ENCODE results near the gene RPS8. TPM values are rescaled to one million over a fixed set of nuclear protein-coding genes. Genes with fewer than 3 reads are reported as not detected.
"Not testable (repeated sequence)": the region's sequence is repeated elsewhere in the genome, so short reads cannot be mapped to it uniquely, and the experiment has no call there.

The RPS8 gene
- total and polyA plus RNA-seq, 4 experiments from 2014 or later = 778 to 2,811 (median 2,025) TPM

GRCh38 chr1:44760876-44761275, 14.5 kb upstream of the RPS8 start:
- Histone ChIP-seq H3K4me3 (ENCODE audit: low read length in 2 of 2) (no peak overlapping the region), H3K36me3 (ENCODE audit: insufficient read depth, low read length) (no peaks in the 10 kb centered on the region), H3K27ac (ENCODE audit: low read depth, low read length) (no peak overlapping the region), H3K4me1 (ENCODE audit: insufficient read depth, low read length) (no peaks in the 10 kb centered on the region), H3K9me3 (ENCODE audit: control insufficient read depth in 1 of 2, low read length in 2 of 2) (no peaks in the 10 kb centered on the region), H3K27me3 (ENCODE audit: insufficient read depth, low read length) (no peaks in the 10 kb centered on the region)
- DNase-seq = no peak
- no peaks in the 10 kb centered on the region for H3K27me3 Mint-ChIP-seq
- peaks cover 0 to 4% (median 2%) of the 10 kb centered on the region in 4 donors for H3K4me1 Mint-ChIP-seq
- intact Hi-C loops (cut with micrococcal nuclease) = no loop called here
- H3K9me3 Mint-ChIP-seq = no peaks in the 10 kb centered on the region
- H3K36me3 Mint-ChIP-seq = no peaks in the 10 kb centered on the region
- POLR2A ChIA-PET (ENCODE audit: partially characterized antibody) = interaction anchor here (0.8 to 1.4 kb wide), 3 partner anchors 11 to 30 kb away, joined by 3 to 7 read pairs (median 3); partner anchors contain the start of gene RPS8
- H3K27ac Mint-ChIP-seq = no peak overlapping the region
- no peak overlapping the region for H3K4me3 Mint-ChIP-seq
- CTCF ChIA-PET (ENCODE audit: partially characterized antibody) = no interaction called here

DNA sequence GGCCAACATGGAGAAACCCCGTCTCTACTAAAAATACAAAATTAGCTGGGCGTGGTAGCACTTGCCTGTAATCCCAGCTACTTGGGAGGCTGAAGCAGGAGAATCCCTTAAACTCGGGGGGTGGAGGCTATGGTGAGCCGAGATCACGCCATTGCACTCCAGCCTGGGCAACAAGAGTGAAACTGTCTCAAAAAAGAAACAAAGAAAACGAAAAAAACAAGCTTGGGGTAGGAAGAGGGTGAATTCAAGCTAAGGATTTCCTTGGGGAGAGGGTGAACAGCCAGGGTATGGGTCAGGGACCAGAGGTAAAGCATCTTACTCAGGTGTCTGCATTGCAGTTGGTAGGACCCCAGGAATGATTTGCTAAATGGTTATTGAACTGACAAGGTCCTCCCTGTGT, 8.9 kb upstream of the RPS8 start:
- H3K4me3 Mint-ChIP-seq; H3K4me1 ChIP-seq (ENCODE audit: insufficient read depth, low read length); intact Hi-C loops (cut with micrococcal nuclease); H3K27ac ChIP-seq (ENCODE audit: low read depth, low read length); H3K27me3 Mint-ChIP-seq; DNase-seq; H3K4me1 Mint-ChIP-seq; H3K36me3 Mint-ChIP-seq; H3K9me3 ChIP-seq (ENCODE audit: control insufficient read depth in 1 of 2, low read length in 2 of 2); H3K4me3 ChIP-seq (ENCODE audit: low read length in 2 of 2); H3K36me3 ChIP-seq (ENCODE audit: insufficient read depth, low read length); H3K27me3 ChIP-seq (ENCODE audit: insufficient read depth, low read length); H3K9me3 Mint-ChIP-seq: not testable (repeated sequence)
- ChIA-PET CTCF (ENCODE audit: partially characterized antibody) (interaction anchor here (1.1 kb wide), 1 partner anchor 67 kb away, joined by 3 read pairs; no protein-coding TSS in a partner anchor), POLR2A (ENCODE audit: partially characterized antibody) (interaction anchor here (1.0 to 2.8 kb wide), 4 partner anchors 9 to 54 kb away, joined by 3 to 16 read pairs (median 5); partner anchors contain the start of genes RNU5D-1 and RPS8)
- peak overlapping the region in 1 of 7 donors; percentile 52 for H3K27ac Mint-ChIP-seq

DNA sequence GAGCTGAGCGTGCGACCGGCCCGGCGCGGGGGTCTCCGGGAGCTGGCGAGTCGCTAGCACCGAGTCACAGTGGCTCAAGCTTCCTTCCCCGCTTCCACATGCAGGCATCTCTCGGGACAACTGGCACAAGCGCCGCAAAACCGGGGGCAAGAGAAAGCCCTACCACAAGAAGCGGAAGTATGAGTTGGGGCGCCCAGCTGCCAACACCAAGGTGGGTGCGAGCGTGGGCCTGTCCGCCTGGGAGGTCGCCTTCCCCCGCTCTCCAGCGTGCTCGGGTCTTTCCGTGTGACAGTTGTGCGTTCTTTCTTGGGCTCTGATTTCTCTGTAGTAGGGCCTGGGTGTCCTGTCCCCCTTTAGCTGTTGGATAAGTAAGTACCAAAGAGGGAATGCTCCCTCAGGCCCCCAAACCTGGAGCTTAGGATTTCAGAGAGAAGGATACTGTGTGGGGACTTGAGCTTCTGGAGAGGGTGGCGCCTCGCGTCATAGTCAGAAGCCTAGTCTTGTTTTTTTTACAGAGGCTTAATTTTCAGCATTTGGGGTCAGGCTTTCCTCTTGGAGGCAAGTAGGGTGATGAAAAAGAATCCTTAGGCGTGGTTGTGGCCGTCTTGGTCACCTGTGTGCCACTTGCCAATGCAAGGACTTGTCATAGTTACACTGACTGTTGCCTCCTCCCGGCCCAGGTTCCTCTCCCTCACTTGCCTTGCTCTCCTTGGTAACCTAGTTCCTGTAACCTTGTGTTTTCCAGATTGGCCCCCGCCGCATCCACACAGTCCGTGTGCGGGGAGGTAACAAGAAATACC, 790 bp downstream of the RPS8 start:
- H3K9me3 Mint-ChIP-seq = no peaks in the 10 kb centered on the region
- CTCF ChIA-PET (ENCODE audit: partially characterized antibody) = interaction anchor here (0.5 to 6.1 kb wide), 13 partner anchors 9 to 783 kb away, joined by 3 to 53 read pairs (median 4); partner anchors contain the start of genes BEST4, EIF2B3 and RNU5D-1
- peak overlapping the region; percentile 82 to 98 (median 95) for H3K27ac Mint-ChIP-seq
- H3K4me1 Mint-ChIP-seq = peaks cover 23 to 56% (median 30%) of the 10 kb centered on the region in 4 donors
- H3K4me3 Mint-ChIP-seq = peak overlapping the region; percentile 89 to 98 (median 94)
- no peaks in the 10 kb centered on the region for H3K9me3 ChIP-seq (ENCODE audit: control insufficient read depth in 1 of 2, low read length in 2 of 2)
- peak in 3 of 5 donors; percentile 28 to 72 (median 38) for DNase-seq
- H3K36me3 ChIP-seq (ENCODE audit: insufficient read depth, low read length) = peaks cover 25% of the 10 kb centered on the region
- intact Hi-C loops (cut with micrococcal nuclease) = loop anchor here (1.0 kb wide), 4 partner anchors 8 to 210 kb away; partner anchors contain the start of genes EIF2B3, KIF2C and RNU5D-1
- peaks cover 25 to 53% of the 10 kb centered on the region in 2 donors for H3K36me3 Mint-ChIP-seq
- POLR2A ChIA-PET (ENCODE audit: partially characterized antibody) = interaction anchor here (0.6 to 5.4 kb wide), 40 partner anchors 10 to 1471 kb away, joined by 3 to 126 read pairs (median 6); partner anchors contain the start of genes AKR1A1, ARMH1, BEST4 and BTBD19
- peaks cover 25% of the 10 kb centered on the region for H3K4me1 ChIP-seq (ENCODE audit: insufficient read depth, low read length)
- H3K27me3 Mint-ChIP-seq = no peaks in the 10 kb centered on the region
- peak overlapping the region; percentile 78 for H3K27ac ChIP-seq (ENCODE audit: low read depth, low read length)
- no peaks in the 10 kb centered on the region for H3K27me3 ChIP-seq (ENCODE audit: insufficient read depth, low read length)
- H3K4me3 ChIP-seq (ENCODE audit: low read length in 2 of 2) = peak overlapping the region; percentile 87 to 88

- peaks cover 25% of the 10 kb centered on the region for H3K4me1 ChIP-seq (ENCODE audit: insufficient read depth, low read length)
- CTCF ChIA-PET (ENCODE audit: partially characterized antibody) = interaction anchor here (0.6 to 6.1 kb wide), 10 partner anchors 9 to 524 kb away, joined by 3 to 53 read pairs (median 6); partner anchors contain the start of genes BEST4, EIF2B3, PLK3 and RNU5D-1
- H3K27ac Mint-ChIP-seq = peak overlapping the region; percentile 82 to 98 (median 95)
- H3K27me3 Mint-ChIP-seq = no peaks in the 10 kb centered on the region
- H3K4me3 Mint-ChIP-seq = peak overlapping the region; percentile 89 to 98 (median 94)
- peaks cover 30% of the 10 kb centered on the region for H3K36me3 ChIP-seq (ENCODE audit: insufficient read depth, low read length)
- H3K27me3 ChIP-seq (ENCODE audit: insufficient read depth, low read length) = no peaks in the 10 kb centered on the region
- H3K9me3 Mint-ChIP-seq = no peaks in the 10 kb centered on the region
- H3K27ac ChIP-seq (ENCODE audit: low read depth, low read length) = peak overlapping the region; percentile 78
- POLR2A ChIA-PET (ENCODE audit: partially characterized antibody) = interaction anchor here (0.6 to 5.4 kb wide), 22 partner anchors 9 to 910 kb away, joined by 3 to 126 read pairs (median 11); partner anchors contain the start of genes AKR1A1, BEST4, BTBD19 and DYNLT4
- H3K36me3 Mint-ChIP-seq = peaks cover 25 to 58% of the 10 kb centered on the region in 2 donors
- no peak for DNase-seq
- peak overlapping the region; percentile 87 to 88 for H3K4me3 ChIP-seq (ENCODE audit: low read length in 2 of 2)
- H3K4me1 Mint-ChIP-seq = peaks cover 24 to 56% (median 33%) of the 10 kb centered on the region in 4 donors
- intact Hi-C loops (cut with micrococcal nuclease) = no loop called here
- no peaks in the 10 kb centered on the region for H3K9me3 ChIP-seq (ENCODE audit: control insufficient read depth in 1 of 2, low read length in 2 of 2)
Observed at GRCh38 chr1:44776730-44777068, 1.4 kb downstream of the RPS8 start.

DNA sequence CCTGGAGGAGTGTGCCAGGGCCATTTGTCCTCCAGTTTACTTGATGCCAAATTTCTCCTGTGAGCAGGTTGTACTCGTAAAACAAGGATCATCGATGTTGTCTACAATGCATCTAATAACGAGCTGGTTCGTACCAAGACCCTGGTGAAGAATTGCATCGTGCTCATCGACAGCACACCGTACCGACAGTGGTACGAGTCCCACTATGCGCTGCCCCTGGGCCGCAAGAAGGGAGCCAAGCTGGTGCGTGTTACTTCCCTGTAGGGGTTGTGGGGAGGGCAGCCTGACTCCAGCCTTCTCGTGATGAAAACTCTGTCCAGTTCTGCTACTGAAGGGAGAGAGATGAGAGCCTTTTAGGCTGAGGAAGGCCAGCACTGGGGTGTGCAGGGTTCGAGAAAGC, 2.2 kb downstream of the RPS8 start:
- peak overlapping the region; percentile 52 to 98 (median 92) for H3K4me3 Mint-ChIP-seq
- ChIA-PET CTCF (ENCODE audit: partially characterized antibody) (interaction anchor here (0.6 to 6.1 kb wide), 6 partner anchors 9 to 824 kb away, joined by 3 to 53 read pairs (median 6); partner anchors contain the start of genes BEST4, PLK3 and RNU5D-1), POLR2A (ENCODE audit: partially characterized antibody) (interaction anchor here (1.3 to 5.4 kb wide), 7 partner anchors 9 to 234 kb away, joined by 3 to 126 read pairs (median 70); partner anchors contain the start of genes BEST4, BTBD19, DYNLT4 and EIF2B3)
- H3K36me3 ChIP-seq (ENCODE audit: insufficient read depth, low read length) = peaks cover 30% of the 10 kb centered on the region
- H3K4me3 ChIP-seq (ENCODE audit: low read length in 2 of 2) = no peak overlapping the region
- no peaks in the 10 kb centered on the region for H3K9me3 Mint-ChIP-seq
- peaks cover 25 to 62% of the 10 kb centered on the region in 2 donors for H3K36me3 Mint-ChIP-seq
- intact Hi-C loops (cut with micrococcal nuclease) = no loop called here
- H3K4me1 Mint-ChIP-seq = peaks cover 24 to 55% (median 33%) of the 10 kb centered on the region in 4 donors
- H3K27ac Mint-ChIP-seq = peak overlapping the region; percentile 81 to 98 (median 95)
- no peaks in the 10 kb centered on the region for H3K27me3 ChIP-seq (ENCODE audit: insufficient read depth, low read length)
- peak overlapping the region; percentile 78 for H3K27ac ChIP-seq (ENCODE audit: low read depth, low read length)
- no peaks in the 10 kb centered on the region for H3K27me3 Mint-ChIP-seq
- DNase-seq = no peak
- no peaks in the 10 kb centered on the region for H3K9me3 ChIP-seq (ENCODE audit: control insufficient read depth in 1 of 2, low read length in 2 of 2)
- H3K4me1 ChIP-seq (ENCODE audit: insufficient read depth, low read length) = peaks cover 25% of the 10 kb centered on the region

- no peaks in the 10 kb centered on the region for H3K27me3 Mint-ChIP-seq
- H3K9me3 Mint-ChIP-seq = no peaks in the 10 kb centered on the region
- H3K4me3 Mint-ChIP-seq = peak overlapping the region in 5 of 8 donors; percentile 20 to 98 (median 91)
- Histone ChIP-seq H3K9me3 (ENCODE audit: control insufficient read depth in 1 of 2, low read length in 2 of 2) (no peaks in the 10 kb centered on the region), H3K4me3 (ENCODE audit: low read length in 2 of 2) (no peak overlapping the region), H3K36me3 (ENCODE audit: insufficient read depth, low read length) (peaks cover 30% of the 10 kb centered on the region), H3K27ac (ENCODE audit: low read depth, low read length) (peak overlapping the region; percentile 78), H3K27me3 (ENCODE audit: insufficient read depth, low read length) (no peaks in the 10 kb centered on the region), H3K4me1 (ENCODE audit: insufficient read depth, low read length) (peaks cover 27% of the 10 kb centered on the region)
- ChIA-PET POLR2A (ENCODE audit: partially characterized antibody) (interaction anchor here (1.3 to 5.4 kb wide), 7 partner anchors 8 to 233 kb away, joined by 3 to 126 read pairs (median 70); partner anchors contain the start of genes BEST4, BTBD19, DYNLT4 and EIF2B3), CTCF (ENCODE audit: partially characterized antibody) (interaction anchor here (0.6 to 6.1 kb wide), 6 partner anchors 8 to 824 kb away, joined by 3 to 53 read pairs (median 6); partner anchors contain the start of genes BEST4, PLK3 and RNU5D-1)
- DNase-seq = no peak
- peak overlapping the region; percentile 20 to 98 (median 94) for H3K27ac Mint-ChIP-seq
- intact Hi-C loops (cut with micrococcal nuclease) = no loop called here
- H3K4me1 Mint-ChIP-seq = peaks cover 24 to 50% (median 34%) of the 10 kb centered on the region in 4 donors
- H3K36me3 Mint-ChIP-seq = peaks cover 25 to 62% of the 10 kb centered on the region in 2 donors
Observed at GRCh38 chr1:44777969-44778635, 2.8 kb downstream of the RPS8 start.
